ENCODE data around the gene SLC25A26. TPM values are rescaled to one million over a fixed set of nuclear protein-coding genes. Genes with fewer than 3 reads are reported as not detected.

Gene SLC25A26
- total RNA-seq, 4 donors from 2014 or later: 20.1 to 44.4 (median 23.2) TPM

DNA sequence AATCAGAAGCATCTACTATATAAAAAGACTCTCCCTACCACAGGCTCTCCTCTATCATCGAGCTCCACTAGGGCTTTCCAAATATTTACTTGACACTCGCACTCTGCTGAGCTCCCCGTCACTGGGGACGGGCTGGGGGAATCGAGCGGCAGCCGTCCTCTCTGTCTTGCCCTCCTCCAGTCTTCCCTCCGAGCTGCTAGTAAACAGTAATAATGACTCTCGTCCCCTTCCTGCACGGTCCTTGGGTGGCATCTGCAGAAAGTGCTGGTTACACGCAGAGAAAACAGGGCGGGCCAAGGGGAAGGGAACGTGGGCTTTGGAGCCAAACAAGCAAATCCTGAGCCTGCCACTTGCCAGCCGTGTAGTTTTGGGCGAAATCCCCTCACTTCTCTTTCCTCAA lies 183.4 kb downstream of the SLC25A26 start:
- Histone ChIP-seq H3K27ac (peak overlapping the region in 1 of 4 donors; percentile 79), H3K4me1 (peaks cover 0 to 89% (median 36%) of the 10 kb centered on the region in 4 donors), H3K36me3 (peaks cover 0 to 36% (median 0%) of the 10 kb centered on the region in 3 donors), H3K9me3 (no peaks in the 10 kb centered on the region), H3K4me3 (no peak overlapping the region), H3K27me3 (no peaks in the 10 kb centered on the region)
- no peak for TF ChIP-seq POLR2A (IDR thresholded peaks at IDR 0.05)
- TF ChIP-seq EP300 (IDR thresholded peaks at IDR 0.05): no peak
- TF ChIP-seq CTCF (IDR thresholded peaks at IDR 0.05): no peak
- 54 to 59% methylated on average over 15 of the region's 15 CpGs for WGBS, 2 donors
- DNase-seq (ENCODE audit: low spot score in 2 of 2): no peak

- no peaks in the 10 kb centered on the region for H3K27me3 ChIP-seq
- H3K36me3 ChIP-seq: peaks cover 0 to 45% (median 3%) of the 10 kb centered on the region in 3 donors
- TF ChIP-seq POLR2A (IDR thresholded peaks at IDR 0.05): no peak
- no peak for TF ChIP-seq EP300 (IDR thresholded peaks at IDR 0.05)
- no peak for TF ChIP-seq CTCF (IDR thresholded peaks at IDR 0.05)
- no peak overlapping the region for H3K4me3 ChIP-seq
- peaks cover 0 to 89% (median 35%) of the 10 kb centered on the region in 4 donors for H3K4me1 ChIP-seq
- H3K27ac ChIP-seq: no peak overlapping the region
- DNase-seq (ENCODE audit: low spot score in 2 of 2): no peak
- H3K9me3 ChIP-seq: no peaks in the 10 kb centered on the region
- whole genome bisulfite sequencing, 2 donors: 91 to 93% methylated on average over 24 to 32 of the region's 32 CpGs
These were observed 184.3 kb downstream of the SLC25A26 start for GRCh38 chr3:66404903-66405700.

DNA sequence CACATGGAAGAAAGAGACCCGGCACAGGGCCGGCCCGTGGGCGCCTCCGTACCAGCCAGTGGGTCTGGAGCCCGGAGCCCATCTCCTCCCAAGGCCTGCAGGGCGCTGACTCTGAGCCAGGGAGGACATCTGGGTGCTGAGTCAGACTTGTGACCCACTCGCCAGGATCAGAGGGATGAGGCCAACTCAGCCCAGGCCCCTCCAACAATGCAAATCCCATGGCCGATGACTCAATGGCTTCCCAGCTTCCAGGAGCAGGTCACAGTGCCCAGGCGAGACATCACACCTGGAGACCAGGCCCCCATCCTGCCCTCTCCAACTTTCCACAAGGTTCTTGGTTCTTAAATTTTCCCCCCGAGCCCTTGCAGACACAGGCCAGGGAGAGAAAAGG lies 184.9 kb downstream of the SLC25A26 start:
- no peak for DNase-seq (ENCODE audit: low spot score in 2 of 2)
- no peak overlapping the region for H3K4me3 ChIP-seq
- no peaks in the 10 kb centered on the region for H3K27me3 ChIP-seq
- H3K9me3 ChIP-seq: no peaks in the 10 kb centered on the region
- peaks cover 0 to 51% (median 5%) of the 10 kb centered on the region in 3 donors for H3K36me3 ChIP-seq
- TF ChIP-seq EP300 (IDR thresholded peaks at IDR 0.05): no peak
- no peak for TF ChIP-seq POLR2A (IDR thresholded peaks at IDR 0.05)
- no peak for TF ChIP-seq CTCF (IDR thresholded peaks at IDR 0.05)
- H3K4me1 ChIP-seq: peaks cover 0 to 83% (median 30%) of the 10 kb centered on the region in 4 donors
- 83 to 84% methylated on average over 9 to 11 of the region's 11 CpGs for WGBS, 2 donors
- peak overlapping the region in 1 of 4 donors; percentile 58 for H3K27ac ChIP-seq

DNA sequence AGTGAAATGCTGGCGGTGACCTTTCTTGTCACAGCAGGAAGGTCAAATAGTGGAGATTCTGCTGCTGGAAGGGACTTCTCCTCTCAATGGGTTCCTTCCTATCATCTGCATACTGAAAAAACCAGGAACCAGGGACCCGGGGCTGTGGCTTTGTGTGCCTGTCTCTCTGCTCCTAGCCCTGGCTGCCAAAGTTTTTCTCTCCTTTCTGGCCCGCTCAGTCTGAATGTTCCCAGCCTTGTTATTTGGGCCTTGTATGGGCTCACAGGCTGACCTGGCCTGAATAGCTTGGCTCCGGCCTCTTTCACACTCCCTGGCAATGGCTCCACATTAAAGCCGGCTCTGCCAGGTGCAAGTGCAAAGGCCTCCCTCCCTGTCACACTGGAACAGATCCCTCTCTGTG lies 185.4 kb downstream of the SLC25A26 start:
- H3K9me3 ChIP-seq: no peaks in the 10 kb centered on the region
- H3K27me3 ChIP-seq: no peaks in the 10 kb centered on the region
- H3K27ac ChIP-seq: peak overlapping the region in 1 of 4 donors; percentile 58
- H3K4me1 ChIP-seq: peaks cover 0 to 78% (median 28%) of the 10 kb centered on the region in 4 donors
- H3K4me3 ChIP-seq: no peak overlapping the region
- H3K36me3 ChIP-seq: peaks cover 0 to 56% (median 5%) of the 10 kb centered on the region in 3 donors
- 58 to 65% methylated on average over 5 of the region's 5 CpGs for WGBS, 2 donors
- DNase-seq (ENCODE audit: low spot score in 2 of 2): no peak
- no peak for TF ChIP-seq CTCF (IDR thresholded peaks at IDR 0.05)
- TF ChIP-seq EP300 (IDR thresholded peaks at IDR 0.05): no peak
- TF ChIP-seq POLR2A (IDR thresholded peaks at IDR 0.05): no peak

Measured in tibial nerve (tissue), 4 donors.